HS-5 (cell line): ENCODE results near the gene WDR74.
A peak's percentile ranks its signal among the peaks of the same experiment; 100 is the strongest.

ENCODE experiments used
- DNase-seq: peaks from one replicate; pipeline ENCODE4 v3.0.0-alpha.2; 2012; ENCODE audit warnings: low read depth

The WDR74 gene

GRCh38 chr11:62794201-62794775 is 45.1 kb downstream of the WDR74 start:
- DNase-seq, result no peak

GRCh38 chr11:62792202-62792575 is 47.2 kb downstream of the WDR74 start:
- no peak for DNase-seq

DNA sequence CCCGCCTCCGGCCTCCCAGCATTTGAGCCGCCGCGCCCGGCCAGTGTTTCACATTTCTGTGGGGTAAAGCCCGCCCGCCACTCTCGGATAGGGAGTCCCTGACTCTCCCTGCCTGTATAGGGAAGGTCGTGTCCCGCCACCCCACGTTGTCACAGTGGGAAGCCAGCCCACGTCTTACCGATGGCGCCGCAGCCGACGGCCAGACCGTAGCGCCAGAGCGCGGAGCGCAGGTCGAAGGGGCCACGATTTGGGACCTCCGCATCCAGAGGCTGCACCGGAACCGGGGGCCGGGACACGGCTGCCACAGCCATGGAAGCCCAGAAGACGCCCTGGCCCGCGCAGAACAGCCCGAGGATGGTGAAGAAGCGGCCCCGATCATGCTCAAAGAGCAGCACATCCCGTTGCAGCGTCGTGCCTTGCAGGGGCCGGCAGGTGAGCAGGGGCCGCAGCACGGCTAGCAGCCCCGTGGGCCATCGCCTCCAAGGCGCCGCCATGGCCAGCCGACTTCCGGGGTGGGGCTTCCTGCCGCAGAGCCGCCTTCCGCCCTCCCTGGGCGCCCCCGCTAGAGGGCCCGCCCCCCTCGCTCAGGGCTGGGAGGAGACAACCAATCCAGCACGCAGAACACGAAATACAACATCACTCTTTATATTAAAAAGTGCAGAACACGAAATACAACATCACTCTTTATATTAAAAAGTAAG is 47.7 kb downstream of the WDR74 start, which contains the start of gene TMEM223:
Gene TMEM223, minus strand, starts transcription at position 506 of the 701 bp plus-strand sequence. Its CDS starts 12 bp downstream, at position 494.
- DNase-seq, result no peak

DNA sequence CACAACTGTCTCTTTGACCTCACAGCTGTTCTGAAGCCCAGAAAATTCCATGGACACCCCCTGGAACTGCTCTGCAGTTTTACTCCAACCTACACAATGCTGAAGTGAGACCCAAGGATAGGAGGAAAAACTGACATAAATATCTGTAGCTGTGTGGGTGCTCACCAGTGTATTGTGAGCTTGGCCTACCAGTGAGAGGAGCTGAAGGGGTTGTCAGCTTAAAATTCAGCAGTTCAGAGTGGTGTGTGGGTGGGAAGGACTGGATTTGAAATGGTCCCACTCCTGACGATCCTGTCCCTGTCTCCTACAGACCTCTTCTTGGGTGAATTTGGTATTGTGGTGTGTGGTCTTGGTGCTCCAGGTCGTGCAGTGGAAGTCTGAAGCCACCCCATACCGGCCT is 49.8 kb downstream of the WDR74 start:
- DNase-seq, result no peak

GRCh38 chr11:62788991-62789390 is 50.4 kb downstream of the WDR74 start:
- DNase-seq, result no peak

GRCh38 chr11:62787005-62787759 is 52.2 kb downstream of the WDR74 start, which contains the start of gene TMEM179B:
TSS of gene TMEM179B (plus strand) at chr11:62787402. CDS start at chr11:62787432, 30 bp downstream.
- peak; percentile 92 for DNase-seq

DNA sequence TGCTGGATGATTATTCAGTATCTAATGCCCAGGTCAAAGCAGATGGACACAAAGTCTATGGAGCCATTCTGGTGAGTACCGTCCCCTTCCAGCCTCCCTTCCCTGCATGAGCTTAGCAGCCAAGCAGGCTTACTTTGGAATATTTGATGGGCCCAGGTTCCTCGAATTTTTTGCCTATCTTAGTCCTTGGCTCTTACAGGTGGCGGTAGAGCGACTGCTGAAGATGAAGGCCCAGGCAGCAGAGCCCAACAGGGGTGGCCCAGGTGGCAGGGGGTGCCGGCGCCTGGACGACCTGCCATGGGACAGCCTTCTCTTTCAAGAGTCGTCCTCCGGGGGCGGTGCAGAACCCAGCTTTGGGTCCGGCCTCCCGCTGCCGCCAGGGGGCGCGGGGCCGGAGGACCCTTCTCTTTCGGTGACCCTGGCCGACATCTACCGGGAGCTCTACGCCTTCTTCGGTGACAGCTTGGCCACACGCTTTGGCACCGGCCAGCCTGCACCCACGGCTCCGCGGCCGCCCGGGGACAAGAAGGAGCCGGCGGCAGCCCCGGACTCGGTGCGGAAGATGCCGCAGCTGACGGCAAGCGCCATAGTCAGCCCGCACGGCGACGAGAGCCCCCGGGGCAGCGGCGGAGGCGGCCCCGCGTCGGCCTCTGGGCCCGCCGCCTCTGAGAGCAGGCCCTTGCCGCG is 52.9 kb downstream of the WDR74 start:
- no peak for DNase-seq
